ENCODE data around the gene TBX3. TPM values are rescaled to one million over a fixed set of nuclear protein-coding genes. Genes with fewer than 3 reads are reported as not detected.

TBX3 gene
- total RNA-seq, 6 donors from 2014 or later = 29.5 to 107 (median 36.2) TPM

DNA sequence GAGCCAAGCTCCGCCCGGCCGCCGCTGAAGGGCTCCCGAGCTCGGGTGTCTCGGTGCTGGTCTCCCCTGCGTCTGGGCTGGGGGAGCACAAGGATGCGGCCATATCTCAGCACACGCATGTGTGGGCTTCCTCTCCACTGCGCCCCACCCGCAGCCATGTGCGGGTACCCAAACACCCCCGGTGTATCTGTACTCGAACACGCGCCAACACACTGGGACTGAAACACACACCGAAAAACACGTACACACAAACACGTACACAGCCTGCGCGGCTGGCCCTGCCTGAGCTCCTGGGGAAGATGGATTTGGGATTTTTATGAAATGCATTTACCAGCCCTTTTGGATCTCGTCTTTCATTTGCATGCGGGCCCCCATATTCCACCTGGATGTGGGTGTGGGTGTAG, 897 bp upstream of the TBX3 start:
- Histone ChIP-seq H3K27ac (peak overlapping the region; percentile 89 to 94 (median 93)), H3K9me3 (no peaks in the 10 kb centered on the region), H3K36me3 (peaks cover 0 to 6% (median 0%) of the 10 kb centered on the region in 4 donors), H3K4me1 (peaks cover 3 to 27% (median 13%) of the 10 kb centered on the region in 4 donors), H3K4me3 (peak overlapping the region in 3 of 4 donors; percentile 44 to 61 (median 58)), H3K27me3 (peaks cover 0 to 31% (median 11%) of the 10 kb centered on the region in 4 donors)
- 4 to 20% methylated on average over 2 to 19 of the region's 24 CpGs for WGBS, 2 donors
- TF ChIP-seq, protein P1, sequence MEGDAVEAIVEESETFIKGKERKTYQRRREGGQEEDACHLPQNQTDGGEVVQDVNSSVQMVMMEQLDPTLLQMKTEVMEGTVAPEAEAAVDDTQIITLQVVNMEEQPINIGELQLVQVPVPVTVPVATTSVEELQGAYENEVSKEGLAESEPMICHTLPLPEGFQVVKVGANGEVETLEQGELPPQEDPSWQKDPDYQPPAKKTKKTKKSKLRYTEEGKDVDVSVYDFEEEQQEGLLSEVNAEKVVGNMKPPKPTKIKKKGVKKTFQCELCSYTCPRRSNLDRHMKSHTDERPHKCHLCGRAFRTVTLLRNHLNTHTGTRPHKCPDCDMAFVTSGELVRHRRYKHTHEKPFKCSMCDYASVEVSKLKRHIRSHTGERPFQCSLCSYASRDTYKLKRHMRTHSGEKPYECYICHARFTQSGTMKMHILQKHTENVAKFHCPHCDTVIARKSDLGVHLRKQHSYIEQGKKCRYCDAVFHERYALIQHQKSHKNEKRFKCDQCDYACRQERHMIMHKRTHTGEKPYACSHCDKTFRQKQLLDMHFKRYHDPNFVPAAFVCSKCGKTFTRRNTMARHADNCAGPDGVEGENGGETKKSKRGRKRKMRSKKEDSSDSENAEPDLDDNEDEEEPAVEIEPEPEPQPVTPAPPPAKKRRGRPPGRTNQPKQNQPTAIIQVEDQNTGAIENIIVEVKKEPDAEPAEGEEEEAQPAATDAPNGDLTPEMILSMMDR (IDR thresholded peaks at IDR 0.05) = no peak
- TF ChIP-seq POLR2AphosphoS5 (IDR thresholded peaks at IDR 0.05) = no peak
- TF ChIP-seq POLR2A (IDR thresholded peaks at IDR 0.05) = no peak
- no peak for TF ChIP-seq EP300 (IDR thresholded peaks at IDR 0.05)
- ATAC-seq (ENCODE audit: low FRiP score in 2 of 2) (no peak), DNase-seq (no peak)

DNA sequence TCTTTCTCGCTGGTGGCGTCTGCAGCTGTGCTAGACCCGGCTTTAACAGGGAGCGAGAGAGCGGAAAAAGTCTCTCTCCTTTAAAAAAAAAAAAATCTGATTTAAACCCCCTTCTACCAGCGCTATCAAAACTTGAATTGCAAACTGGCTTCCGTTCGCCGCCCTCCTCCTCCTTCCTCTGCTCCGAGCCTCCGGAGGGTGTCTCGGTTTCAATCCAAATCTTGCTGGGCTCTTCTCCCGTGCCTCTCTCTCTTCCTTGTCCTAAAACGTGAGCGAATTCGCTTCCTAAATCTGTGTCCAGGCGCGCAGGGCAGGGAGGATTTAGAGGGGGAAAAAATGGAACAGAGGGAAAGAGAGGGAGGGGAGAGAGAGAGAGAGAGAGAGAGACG, 272 bp downstream of the TBX3 start:
- TF ChIP-seq POLR2A (IDR thresholded peaks at IDR 0.05) (no peak), EP300 (IDR thresholded peaks at IDR 0.05) (no peak), POLR2AphosphoS5 (IDR thresholded peaks at IDR 0.05) (no peak)
- TF ChIP-seq, protein P1 (IDR thresholded peaks at IDR 0.05) = no peak
- H3K27me3 ChIP-seq = peaks cover 0 to 31% (median 11%) of the 10 kb centered on the region in 4 donors
- H3K4me1 ChIP-seq = peaks cover 3 to 27% (median 13%) of the 10 kb centered on the region in 4 donors
- peaks cover 0 to 14% (median 1%) of the 10 kb centered on the region in 4 donors for H3K36me3 ChIP-seq
- peak in 1 of 2 donors; percentile 4 for ATAC-seq (ENCODE audit: low FRiP score in 2 of 2)
- peak overlapping the region; percentile 29 to 61 (median 51) for H3K4me3 ChIP-seq
- no peak for DNase-seq
- WGBS, 2 donors = 2 to 3% methylated on average over 16 to 19 of the region's 19 CpGs
- no peaks in the 10 kb centered on the region for H3K9me3 ChIP-seq
- peak overlapping the region; percentile 89 to 94 (median 93) for H3K27ac ChIP-seq

DNA sequence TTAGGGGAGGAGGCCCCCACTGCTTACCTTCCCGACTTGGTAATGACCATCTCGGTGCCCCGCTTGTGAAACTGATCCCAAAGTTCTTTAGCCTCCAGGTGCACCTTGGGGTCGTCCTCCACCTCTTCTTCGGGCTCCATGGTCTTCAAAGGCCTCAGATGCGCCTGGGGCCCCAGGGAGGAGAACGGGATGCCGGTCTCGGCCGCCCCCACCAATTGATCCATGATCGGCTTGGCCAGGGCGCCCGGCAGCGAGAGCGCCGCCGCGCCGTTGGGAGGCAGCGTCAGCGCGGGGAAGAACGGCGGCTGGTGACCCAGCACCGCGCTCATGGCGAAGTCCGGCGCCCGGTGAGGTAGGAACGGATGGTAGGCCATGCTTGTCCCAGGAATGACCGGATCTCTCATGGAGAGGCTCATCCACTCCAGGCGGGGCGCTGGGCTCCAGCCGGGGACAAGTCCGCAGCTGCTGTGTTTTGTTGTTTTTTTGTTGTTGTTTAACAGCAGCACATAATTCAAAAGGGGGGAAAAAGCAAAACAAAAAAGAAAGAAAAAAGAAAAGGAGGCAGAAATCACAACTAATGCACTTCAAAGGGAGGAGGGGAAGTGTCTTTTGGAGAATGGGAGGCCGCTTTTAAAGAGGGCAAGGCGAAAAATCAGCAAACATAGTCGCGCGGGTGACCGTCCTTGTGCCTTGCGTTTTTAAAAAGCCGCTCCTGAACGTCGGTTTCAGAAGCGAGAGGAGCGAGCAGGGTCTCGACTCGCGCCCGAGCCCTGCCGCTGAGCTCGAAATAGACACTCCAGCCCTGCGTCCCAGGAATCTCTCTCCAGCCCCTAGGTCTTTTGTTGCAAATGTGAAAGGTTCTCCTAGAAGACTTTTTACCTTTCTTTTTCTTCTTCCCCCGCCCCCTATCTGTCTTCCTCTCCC, 928 bp downstream of the TBX3 start:
- peak in 1 of 2 donors; percentile 25 for ATAC-seq (ENCODE audit: low FRiP score in 2 of 2)
- Histone ChIP-seq H3K36me3 (peaks cover 0 to 21% (median 1%) of the 10 kb centered on the region in 4 donors), H3K4me1 (peaks cover 3 to 22% (median 13%) of the 10 kb centered on the region in 4 donors), H3K9me3 (no peaks in the 10 kb centered on the region), H3K4me3 (peak overlapping the region; percentile 29 to 61 (median 51)), H3K27ac (peak overlapping the region; percentile 89 to 94 (median 93)), H3K27me3 (peaks cover 0 to 28% (median 10%) of the 10 kb centered on the region in 4 donors)
- TF ChIP-seq EP300 (IDR thresholded peaks at IDR 0.05) (no peak), POLR2A (IDR thresholded peaks at IDR 0.05) (no peak), POLR2AphosphoS5 (IDR thresholded peaks at IDR 0.05) (no peak)
- TF ChIP-seq, protein P1 (IDR thresholded peaks at IDR 0.05) = no peak
- peak in 1 of 2 donors; percentile 74 for DNase-seq
- 4 to 6% methylated on average over 35 to 56 of the region's 56 CpGs for WGBS, 2 donors

DNA sequence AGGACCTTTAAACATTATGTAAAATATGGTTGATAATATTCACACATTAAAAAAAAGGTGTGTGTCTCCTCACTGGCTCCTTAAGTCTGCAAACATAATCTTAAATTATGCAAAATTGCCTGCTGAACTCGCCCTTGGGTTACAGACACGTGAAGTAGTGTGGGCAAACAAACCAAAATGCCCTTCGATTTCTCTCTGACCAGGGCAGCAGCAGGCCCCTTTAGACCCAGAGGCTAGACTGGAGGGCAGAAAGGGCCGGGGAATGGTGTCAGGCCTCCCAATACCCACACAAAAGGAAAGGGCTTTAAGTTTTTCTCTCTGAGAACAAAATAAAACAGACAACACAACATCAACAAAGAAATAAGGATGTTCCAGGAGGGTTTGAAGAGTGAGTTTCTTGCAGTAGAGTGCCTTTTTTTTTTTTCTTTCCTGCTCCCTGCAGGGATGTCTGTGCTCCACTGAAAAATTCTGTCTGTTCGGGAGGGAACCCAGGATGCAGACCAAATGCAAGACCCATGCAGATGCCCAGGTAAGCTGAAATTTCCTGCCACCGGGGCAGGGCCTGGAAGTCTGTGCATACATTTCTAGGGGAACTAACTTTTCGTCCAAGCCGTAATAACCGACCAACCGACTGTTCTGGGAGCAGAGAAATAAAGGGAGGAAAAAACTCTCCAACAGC, 1.7 kb downstream of the TBX3 start:
- Histone ChIP-seq H3K4me1 (peaks cover 3 to 18% (median 11%) of the 10 kb centered on the region in 4 donors), H3K27ac (peak overlapping the region; percentile 89 to 94 (median 93)), H3K9me3 (no peaks in the 10 kb centered on the region), H3K27me3 (peaks cover 0 to 25% (median 8%) of the 10 kb centered on the region in 4 donors), H3K36me3 (peaks cover 0 to 26% (median 1%) of the 10 kb centered on the region in 4 donors), H3K4me3 (peak overlapping the region; percentile 29 to 61 (median 51))
- DNase-seq (no peak), ATAC-seq (ENCODE audit: low FRiP score in 2 of 2) (no peak)
- 20 to 28% methylated on average over 10 of the region's 10 CpGs for WGBS, 2 donors
- no peak for TF ChIP-seq POLR2A (IDR thresholded peaks at IDR 0.05)
- TF ChIP-seq EP300 (IDR thresholded peaks at IDR 0.05) = no peak
- TF ChIP-seq, protein P1 (IDR thresholded peaks at IDR 0.05) = no peak
- no peak for TF ChIP-seq POLR2AphosphoS5 (IDR thresholded peaks at IDR 0.05)
